Mesothelial cell of epicardium (in vitro differentiated cells): ENCODE results near the gene TNS4. TPM values are rescaled to one million over a fixed set of nuclear protein-coding genes. Genes with fewer than 3 reads are reported as not detected.

Experiments used
- DNase-seq, 2 experiments: peaks; one replicate each; pipeline ENCODE4 v3.0.0; 2021; ENCODE audit warnings: low spot score in 2 of 2; ENCODE audit not compliant: unreplicated experiment in 2 of 2
- H3K27ac Mint-ChIP-seq: 2 replicates; pipeline ENCODE4 v1.8.0; 2021; ENCODE audit warnings: mixed read lengths
- H3K27me3 Mint-ChIP-seq: 2 replicates; pipeline ENCODE4 v1.8.0; 2021; ENCODE audit warnings: low read depth, mixed read lengths
- H3K36me3 Mint-ChIP-seq: 2 replicates; pipeline ENCODE4 v1.8.0; 2021; ENCODE audit warnings: mixed read lengths
- H3K4me1 Mint-ChIP-seq: 2 replicates; pipeline ENCODE4 v1.8.0; 2021; ENCODE audit warnings: mixed read lengths
- H3K4me3 Mint-ChIP-seq: 2 replicates; pipeline ENCODE4 v1.8.0; 2021; ENCODE audit warnings: mild to moderate bottlenecking, moderate library complexity, mixed read lengths
- H3K9me3 Mint-ChIP-seq: 2 replicates; pipeline ENCODE4 v1.8.0; 2021; ENCODE audit warnings: mixed read lengths
- total RNA-seq: library from RNA; stranded (reverse); gene quantifications from 3 replicates; pipeline ENCODE4 v1.2.1, GENCODE V29; 2021
- TF ChIP-seq, protein P1 (sequence below): fragments of 200-600 bp; sonication (generic); IDR thresholded peaks from one replicate; pipeline ENCODE4 v1.5.0; 2021; ENCODE audit warnings: antibody characterized with exemption; ENCODE audit not compliant: unreplicated experiment

The TNS4 gene
- total RNA-seq, 1 donor from 2014 or later: not detected

DNA sequence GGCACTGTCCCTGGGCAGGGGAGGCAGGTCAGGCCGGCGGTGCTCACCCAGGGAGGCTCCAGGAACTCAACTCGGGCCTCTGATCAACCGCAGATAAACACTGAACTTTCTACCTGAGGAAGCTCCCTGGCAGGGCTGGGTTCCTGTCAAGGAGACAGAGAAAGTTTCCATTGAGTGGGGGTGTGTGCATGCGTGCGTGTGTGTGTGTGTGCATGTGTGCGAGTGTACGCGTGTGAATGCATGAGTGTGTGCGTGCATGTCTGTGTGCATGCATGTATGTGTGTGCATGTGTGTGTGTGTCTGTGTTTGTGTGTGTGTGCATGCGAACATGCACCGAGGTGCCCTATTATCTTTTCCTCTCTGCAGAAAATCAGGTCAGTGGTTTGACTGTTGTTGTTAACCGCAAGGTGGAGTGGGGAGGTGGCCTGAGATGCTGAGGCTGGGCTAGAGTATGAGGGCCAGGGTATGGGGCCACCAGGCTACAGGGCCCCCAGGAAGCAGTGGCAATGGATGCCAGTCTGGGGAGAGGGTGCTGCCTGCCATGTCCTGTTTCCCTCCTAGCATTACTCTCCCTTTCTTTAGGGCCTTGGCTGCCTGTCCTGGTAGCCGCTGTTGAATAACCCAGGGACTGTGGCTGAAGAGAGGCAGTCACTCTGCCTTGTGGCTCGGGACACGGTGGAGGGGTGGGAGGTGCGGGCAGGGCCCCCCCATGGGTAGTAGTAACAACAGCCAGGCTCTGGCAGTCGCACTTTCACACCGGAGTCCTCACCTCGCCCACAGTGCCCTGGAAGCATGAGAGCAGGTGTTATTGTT, 39.8 kb upstream of the TNS4 start:
- Mint-ChIP-seq H3K4me1 (peaks cover 68% of the 10 kb centered on the region), H3K4me3 (no peak overlapping the region), H3K9me3 (no peaks in the 10 kb centered on the region), H3K27me3 (no peaks in the 10 kb centered on the region), H3K27ac (peak overlapping the region; percentile 92), H3K36me3 (no peaks in the 10 kb centered on the region)
- DNase-seq: no peak
- TF ChIP-seq, protein P1, sequence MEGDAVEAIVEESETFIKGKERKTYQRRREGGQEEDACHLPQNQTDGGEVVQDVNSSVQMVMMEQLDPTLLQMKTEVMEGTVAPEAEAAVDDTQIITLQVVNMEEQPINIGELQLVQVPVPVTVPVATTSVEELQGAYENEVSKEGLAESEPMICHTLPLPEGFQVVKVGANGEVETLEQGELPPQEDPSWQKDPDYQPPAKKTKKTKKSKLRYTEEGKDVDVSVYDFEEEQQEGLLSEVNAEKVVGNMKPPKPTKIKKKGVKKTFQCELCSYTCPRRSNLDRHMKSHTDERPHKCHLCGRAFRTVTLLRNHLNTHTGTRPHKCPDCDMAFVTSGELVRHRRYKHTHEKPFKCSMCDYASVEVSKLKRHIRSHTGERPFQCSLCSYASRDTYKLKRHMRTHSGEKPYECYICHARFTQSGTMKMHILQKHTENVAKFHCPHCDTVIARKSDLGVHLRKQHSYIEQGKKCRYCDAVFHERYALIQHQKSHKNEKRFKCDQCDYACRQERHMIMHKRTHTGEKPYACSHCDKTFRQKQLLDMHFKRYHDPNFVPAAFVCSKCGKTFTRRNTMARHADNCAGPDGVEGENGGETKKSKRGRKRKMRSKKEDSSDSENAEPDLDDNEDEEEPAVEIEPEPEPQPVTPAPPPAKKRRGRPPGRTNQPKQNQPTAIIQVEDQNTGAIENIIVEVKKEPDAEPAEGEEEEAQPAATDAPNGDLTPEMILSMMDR: no peak

DNA sequence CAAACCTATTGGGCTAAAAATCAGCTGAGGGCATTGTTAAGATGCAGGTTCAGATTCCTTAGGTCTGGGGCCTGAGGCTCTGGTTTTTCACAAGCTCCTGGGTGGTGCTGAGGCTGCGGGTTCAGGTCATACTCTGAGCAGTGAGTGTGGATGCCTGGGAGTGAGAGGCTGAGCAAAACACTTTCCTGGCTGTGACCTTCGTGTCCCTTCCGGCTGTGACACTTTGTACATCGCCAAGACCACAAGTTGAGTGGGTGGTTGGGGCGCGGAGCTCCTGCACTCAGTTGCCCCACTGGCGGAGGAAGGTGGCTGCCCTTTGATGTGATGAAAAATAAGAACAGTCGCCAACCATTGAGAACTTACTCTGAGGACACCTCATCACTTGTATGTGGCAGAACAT, 39.0 kb upstream of the TNS4 start:
- no peak for DNase-seq
- Mint-ChIP-seq H3K27me3 (no peaks in the 10 kb centered on the region), H3K4me3 (no peak overlapping the region), H3K9me3 (no peaks in the 10 kb centered on the region), H3K27ac (peak overlapping the region; percentile 92), H3K36me3 (no peaks in the 10 kb centered on the region), H3K4me1 (peaks cover 73% of the 10 kb centered on the region)
- TF ChIP-seq, protein P1: no peak

DNA sequence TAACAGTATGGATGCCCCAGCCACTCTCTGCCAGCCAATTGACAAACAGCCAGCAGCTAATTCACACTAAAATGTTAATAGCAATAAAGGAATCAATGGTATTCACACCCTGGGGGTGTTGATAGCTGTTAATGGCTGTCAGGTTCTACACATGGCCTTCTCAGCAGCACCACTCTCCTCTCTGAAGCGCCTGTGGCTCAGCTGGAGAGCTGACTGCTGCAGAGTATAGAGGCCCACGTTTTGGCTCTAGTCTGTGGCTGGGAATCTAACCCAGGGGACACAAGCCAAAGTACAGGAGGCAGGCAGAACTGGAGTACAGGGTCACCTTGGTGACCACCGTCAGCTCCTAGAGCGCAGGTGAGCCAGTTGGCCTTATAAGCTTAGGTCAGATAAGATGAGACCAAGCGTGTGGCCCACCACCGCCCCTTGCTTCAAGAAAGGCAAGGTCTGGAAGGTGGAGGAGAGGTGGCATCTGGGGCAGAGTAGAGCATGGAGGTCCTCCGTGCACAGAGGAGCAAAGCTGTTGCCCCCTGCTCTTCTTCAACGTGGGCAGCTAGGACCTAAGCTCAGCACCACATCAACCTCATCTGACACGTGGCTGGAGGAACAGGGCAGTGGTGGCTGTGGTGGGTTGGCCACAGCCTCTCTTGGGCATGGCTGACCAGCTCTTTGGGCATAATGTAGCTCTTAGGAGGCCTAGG, 38.4 kb upstream of the TNS4 start:
- peak overlapping the region; percentile 53 for H3K27ac Mint-ChIP-seq

DNA sequence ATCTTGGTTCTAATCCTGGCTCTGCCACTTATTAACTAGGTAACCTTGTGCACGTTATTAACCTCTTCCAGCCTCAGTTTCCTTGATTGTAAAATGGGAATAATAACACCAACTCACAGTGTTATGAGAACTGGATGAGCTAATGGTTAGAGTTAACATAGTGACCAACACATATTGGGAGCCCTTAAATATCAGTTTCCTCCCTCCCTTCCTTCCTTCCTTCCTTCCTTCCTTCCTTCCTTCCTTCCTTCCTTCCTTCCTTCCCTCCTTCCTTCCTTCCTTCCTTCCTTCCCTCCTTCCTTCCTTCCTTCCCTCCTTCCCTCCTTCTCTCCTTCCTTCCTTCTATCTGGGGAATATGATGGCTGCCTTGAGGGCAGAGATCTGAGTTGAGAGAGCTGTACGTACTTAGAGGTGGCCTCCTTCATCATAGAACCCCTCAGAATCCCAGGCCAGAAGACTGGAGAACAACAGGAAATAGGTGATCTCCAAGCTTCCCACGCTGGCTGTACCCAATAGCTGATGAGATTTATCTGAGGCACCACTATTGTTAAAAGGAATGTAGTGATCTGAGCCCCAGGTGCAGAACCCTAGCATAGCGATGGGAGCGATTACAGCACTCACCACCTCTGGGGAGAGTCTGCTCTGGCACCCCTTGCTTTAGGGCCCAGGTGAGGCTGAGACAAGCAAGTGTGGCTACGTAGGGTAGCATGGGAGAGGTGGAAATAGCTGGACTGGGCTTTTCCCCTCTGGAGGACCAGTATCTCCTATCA, 37.7 kb upstream of the TNS4 start:
- Mint-ChIP-seq H3K27ac (peak overlapping the region; percentile 40), H3K4me3 (no peak overlapping the region), H3K36me3 (no peaks in the 10 kb centered on the region), H3K9me3 (no peaks in the 10 kb centered on the region), H3K27me3 (no peaks in the 10 kb centered on the region), H3K4me1 (peaks cover 74% of the 10 kb centered on the region)
- DNase-seq: no peak
- TF ChIP-seq, protein P1: no peak

More for the DNA sequence above, 38.4 kb upstream of the TNS4 start:
- Mint-ChIP-seq H3K36me3 (no peaks in the 10 kb centered on the region), H3K27me3 (no peaks in the 10 kb centered on the region), H3K9me3 (no peaks in the 10 kb centered on the region), H3K4me3 (no peak overlapping the region), H3K4me1 (peaks cover 71% of the 10 kb centered on the region)
- no peak for DNase-seq
- TF ChIP-seq, protein P1: no peak

DNA sequence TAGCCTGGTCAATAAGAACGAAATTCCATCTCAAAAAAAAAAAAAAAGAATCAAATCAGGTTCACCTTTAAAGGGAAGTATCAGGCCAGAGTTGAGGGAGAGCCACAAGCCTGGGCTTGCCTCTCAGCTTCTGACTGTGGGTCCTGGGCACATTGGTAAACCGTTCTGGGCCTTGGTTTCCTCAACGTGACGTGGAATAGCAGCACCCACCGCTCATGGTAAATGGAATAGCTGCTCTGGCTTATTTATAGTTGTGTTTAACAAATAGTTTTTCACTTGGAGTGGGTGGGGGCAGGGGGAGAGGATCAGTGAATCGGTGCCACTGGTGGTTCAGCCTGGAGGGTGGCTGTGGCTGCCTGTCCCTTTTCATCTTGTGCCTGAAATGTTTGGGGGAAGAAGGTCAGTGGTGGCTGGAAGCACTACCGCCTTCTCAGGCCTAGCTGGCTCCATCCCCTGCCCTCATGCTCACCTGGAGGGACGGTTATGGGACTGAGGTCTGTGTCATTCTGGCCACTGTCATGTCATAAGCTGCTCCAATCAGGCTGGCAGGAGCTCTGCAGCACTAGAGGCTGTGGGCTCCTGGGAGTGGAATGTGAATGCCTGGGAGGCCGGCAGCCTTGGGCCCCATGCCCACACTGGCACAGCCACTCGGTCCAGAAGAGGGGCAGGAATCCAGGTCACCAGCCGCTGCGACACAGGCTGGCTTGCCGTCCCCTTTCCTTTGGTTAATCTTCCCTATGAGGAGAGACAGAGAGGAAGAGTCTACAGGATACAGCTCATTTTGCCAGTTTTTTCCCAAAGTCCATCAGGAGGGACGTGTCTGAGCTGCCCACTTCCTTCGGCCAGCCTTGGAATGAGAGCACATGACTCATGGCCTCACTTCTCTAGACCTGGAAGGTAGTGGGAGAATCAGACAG, 36.9 kb upstream of the TNS4 start:
- no peak overlapping the region for H3K4me3 Mint-ChIP-seq
- H3K36me3 Mint-ChIP-seq: no peaks in the 10 kb centered on the region
- no peaks in the 10 kb centered on the region for H3K9me3 Mint-ChIP-seq
- peak overlapping the region; percentile 15 for H3K27ac Mint-ChIP-seq
- no peak for DNase-seq
- H3K4me1 Mint-ChIP-seq: peaks cover 75% of the 10 kb centered on the region
- TF ChIP-seq, protein P1: no peak
- no peaks in the 10 kb centered on the region for H3K27me3 Mint-ChIP-seq
